ENCODE measurements around the gene SLK.

SLK gene

DNA sequence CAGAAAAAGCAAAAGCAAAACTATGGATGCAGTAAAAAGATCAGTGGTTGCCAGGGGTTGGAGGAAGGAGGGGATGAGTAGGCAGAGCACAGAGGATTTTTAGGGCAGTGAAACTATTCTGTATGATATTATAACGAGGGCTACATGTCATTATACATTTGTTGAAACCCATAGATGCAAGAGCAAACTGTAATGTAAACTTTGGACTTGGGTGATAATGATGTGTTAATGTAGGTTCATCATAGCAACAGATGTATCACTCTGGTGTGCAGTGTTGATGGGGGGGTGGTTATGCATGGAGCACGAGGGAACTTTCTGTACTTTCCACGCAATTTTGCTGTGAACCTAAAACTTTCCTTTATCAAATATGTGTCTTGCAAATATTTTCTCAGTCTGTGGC is 23.2 kb downstream of the SLK start:
- DNase-seq (ENCODE audit: low read depth), result no peak

- no peak for DNase-seq (ENCODE audit: low read depth)
Measured at GRCh38 chr10:103990531-103990930, 23.6 kb downstream of the SLK start.

DNA sequence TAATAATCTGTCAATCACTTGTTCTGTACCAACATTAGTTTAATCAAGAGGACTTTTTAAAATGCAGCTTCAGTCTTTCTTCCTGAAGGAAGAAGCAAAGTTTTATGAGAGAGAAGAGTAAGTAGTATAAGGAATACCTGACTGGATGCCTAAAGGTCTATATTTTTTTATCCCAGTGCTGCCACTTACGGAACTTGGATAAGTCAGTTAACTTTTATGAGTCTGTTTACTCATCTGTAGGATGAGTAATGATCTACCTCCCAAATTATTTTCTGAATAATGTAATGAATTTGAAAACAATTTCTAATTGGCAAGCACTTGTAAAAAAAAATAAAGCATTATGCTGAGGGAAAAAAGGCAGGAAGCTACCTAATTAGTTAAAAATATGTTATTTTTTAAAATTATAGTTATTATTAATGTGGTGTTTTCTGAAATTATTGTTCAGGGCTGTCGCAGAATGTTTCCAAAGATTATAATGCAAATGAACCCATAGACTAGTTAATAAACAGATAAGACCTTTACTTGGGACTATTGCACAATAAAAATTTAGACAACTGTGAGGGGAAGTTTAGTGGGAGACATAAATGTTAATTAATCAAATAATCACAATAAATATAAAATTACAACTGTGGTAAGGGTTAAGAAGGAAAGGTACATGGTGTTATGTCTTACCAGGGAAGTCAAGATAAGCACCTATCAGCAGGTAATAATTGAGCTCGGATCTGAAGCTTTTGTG is 24.6 kb downstream of the SLK start:
- DNase-seq (ENCODE audit: low read depth), result no peak

GRCh38 chr10:103995134-103995533 is 28.2 kb downstream of the SLK start:
- no peak for DNase-seq (ENCODE audit: low read depth)

DNA sequence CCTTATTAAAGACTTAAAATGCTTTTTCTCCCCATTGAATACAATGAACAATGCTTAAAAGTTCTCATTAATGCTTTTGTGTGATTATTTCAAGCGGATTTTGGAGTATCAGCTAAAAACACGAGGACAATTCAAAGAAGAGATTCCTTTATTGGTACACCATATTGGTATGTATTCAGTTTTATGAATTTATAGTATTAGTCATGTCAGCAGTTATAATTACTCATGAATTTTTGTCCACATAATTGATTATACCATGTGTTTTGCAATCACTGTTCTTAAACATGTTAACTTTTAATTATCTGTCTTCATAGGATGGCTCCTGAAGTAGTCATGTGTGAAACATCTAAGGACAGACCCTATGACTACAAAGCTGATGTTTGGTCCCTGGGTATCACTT is 31.9 kb downstream of the SLK start:
- DNase-seq (ENCODE audit: low read depth), result no peak

- DNase-seq (ENCODE audit: low read depth), result no peak
Measured at GRCh38 chr10:104002911-104003310, 36.0 kb downstream of the SLK start.

GRCh38 chr10:104005172-104005863 is 38.4 kb downstream of the SLK start:
- DNase-seq (ENCODE audit: low read depth), result no peak

- DNase-seq (ENCODE audit: low read depth), result no peak
Measured at GRCh38 chr10:104011904-104012303, 45.0 kb downstream of the SLK start.

GRCh38 chr10:104013489-104013888 is 46.5 kb downstream of the SLK start:
- DNase-seq (ENCODE audit: low read depth), result no peak

DNA sequence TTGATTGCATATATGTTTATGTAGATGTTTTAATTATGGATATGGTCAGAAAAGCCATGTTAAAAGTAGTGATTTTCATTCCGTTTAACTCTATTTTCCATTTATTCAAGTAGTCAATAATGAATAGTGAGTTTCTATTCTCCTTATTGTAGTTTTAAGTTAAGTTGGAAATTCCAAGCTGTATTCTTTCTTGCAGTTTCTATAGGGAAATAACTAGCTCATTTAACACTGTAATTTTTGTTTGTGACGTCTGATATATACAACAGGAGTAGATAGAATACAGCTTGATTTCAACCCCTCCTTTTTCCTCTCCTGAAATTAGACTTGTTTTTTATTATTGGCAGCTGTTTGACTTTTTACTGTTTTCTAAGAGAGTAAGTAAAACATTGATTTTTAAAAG is 47.2 kb downstream of the SLK start:
- no peak for DNase-seq (ENCODE audit: low read depth)

GRCh38 chr10:104016661-104017060 is 49.7 kb downstream of the SLK start:
- DNase-seq (ENCODE audit: low read depth), result no peak

DNA sequence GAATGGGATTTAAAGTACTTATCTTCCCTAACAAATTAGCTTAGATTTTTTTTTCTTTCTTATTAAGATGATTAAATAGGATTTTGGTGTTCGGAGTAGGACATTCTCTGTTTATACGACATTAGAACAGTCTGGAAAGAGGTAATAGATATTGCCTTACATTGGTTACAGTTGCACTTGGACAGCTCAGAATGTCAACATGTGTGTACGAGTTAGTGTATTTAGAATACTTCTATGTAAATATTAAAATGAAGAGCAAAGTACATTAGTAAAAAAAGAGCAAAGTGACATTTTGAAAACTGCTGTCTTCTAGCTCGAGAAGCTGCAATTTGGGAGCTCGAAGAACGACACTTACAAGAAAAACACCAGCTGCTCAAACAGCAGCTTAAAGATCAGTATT is 51.5 kb downstream of the SLK start:
- no peak for DNase-seq (ENCODE audit: low read depth)

DNA sequence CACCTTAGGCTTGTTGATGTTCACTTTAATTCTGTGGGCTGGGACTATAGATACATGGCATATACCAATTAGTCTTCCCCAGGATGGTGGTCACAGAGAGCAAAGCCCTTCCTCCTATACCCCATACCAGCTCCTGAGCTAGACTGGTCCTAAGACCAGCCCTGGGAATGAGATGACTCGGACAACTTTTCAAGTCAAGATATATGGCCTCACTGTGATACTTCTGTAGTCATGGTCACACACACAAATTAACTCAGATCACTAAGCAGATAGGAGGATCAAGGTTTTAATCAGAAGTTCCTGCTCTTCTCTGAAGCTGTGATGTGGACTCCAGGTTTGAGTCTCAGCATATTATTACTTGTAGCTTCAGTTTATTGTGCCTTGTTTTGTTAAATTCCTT is 53.1 kb downstream of the SLK start:
- DNase-seq (ENCODE audit: low read depth), result no peak

DNA sequence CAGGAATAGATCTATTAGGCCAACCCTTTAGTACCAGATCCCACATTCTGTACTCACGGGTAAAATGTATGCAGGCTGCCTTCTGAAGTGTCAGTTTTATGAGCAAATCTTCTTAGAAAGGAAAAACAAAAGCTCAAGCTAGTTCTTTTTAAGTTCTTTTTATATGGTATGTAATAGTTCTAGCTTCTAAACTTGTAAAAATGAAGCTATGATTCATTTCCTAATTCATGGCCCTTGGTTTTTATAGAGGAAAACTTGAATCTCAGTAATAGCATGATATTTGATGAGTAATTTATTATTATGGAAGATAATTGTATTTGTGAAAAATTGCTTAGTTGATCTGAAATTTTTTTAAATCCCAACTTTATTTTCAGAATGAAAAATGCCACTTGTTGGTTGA is 54.3 kb downstream of the SLK start:
- no peak for DNase-seq (ENCODE audit: low read depth)

DNA sequence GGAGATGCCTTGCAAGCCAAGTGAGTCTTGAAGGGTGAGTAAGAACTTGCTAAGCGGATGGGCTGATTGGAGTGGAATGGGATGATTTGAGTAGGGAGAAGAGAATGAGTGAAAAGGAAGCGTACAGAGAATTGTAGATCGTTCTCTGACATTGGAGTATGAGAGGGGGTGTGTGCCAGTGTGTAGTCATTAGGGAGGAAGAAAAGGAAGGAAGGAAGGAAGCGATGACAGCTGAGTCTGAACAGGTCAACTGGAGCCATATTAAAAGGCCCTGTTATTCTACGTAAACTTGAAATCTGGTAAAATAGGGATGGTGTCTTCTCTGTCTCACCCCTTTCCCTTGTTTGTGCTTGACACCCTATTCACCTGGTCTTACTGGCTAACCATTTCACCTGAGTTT is 55.1 kb downstream of the SLK start:
- DNase-seq (ENCODE audit: low read depth), result no peak

- DNase-seq (ENCODE audit: low read depth), result no peak
Measured at GRCh38 chr10:104025524-104025923, 58.6 kb downstream of the SLK start.

DNA sequence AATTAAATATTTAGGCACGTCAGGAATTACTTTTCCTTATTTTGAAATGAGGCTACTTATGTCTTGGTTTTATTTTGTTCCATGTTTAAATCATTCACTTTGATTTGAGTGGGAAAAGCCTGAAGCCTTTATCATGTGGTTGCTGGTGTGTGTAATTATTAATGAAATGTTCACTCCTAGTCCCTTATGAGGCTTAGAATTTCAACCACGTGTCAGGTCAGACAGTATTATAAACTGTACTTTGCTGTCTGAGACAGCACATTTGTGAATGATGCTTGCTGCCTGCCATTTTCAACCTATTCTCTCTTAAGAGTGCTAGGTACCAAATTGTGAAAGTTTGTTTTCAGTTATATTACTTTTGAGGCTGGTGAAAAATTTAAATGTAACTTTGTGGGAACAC is 59.8 kb downstream of the SLK start:
- no peak for DNase-seq (ENCODE audit: low read depth)

DNA sequence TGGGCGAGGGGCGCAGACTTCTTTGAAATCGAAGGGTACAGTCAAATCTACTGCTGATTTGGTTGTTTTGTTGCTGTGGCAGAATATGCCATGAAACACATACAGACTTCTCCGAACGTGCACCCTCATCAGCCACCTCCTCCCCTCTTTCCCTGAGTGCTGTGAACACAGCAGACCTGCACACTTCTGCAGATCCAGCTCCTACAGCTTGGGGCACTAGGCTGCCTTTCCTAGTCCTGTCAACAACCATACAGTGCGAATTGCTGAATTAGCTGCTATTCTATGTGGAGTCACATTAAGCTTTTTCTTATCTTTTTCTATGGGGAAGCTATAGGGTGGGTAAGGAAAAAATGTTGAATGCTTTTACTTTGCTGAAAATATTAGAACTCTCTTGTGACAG is 61.2 kb downstream of the SLK start:
- no peak for DNase-seq (ENCODE audit: low read depth)

DNA sequence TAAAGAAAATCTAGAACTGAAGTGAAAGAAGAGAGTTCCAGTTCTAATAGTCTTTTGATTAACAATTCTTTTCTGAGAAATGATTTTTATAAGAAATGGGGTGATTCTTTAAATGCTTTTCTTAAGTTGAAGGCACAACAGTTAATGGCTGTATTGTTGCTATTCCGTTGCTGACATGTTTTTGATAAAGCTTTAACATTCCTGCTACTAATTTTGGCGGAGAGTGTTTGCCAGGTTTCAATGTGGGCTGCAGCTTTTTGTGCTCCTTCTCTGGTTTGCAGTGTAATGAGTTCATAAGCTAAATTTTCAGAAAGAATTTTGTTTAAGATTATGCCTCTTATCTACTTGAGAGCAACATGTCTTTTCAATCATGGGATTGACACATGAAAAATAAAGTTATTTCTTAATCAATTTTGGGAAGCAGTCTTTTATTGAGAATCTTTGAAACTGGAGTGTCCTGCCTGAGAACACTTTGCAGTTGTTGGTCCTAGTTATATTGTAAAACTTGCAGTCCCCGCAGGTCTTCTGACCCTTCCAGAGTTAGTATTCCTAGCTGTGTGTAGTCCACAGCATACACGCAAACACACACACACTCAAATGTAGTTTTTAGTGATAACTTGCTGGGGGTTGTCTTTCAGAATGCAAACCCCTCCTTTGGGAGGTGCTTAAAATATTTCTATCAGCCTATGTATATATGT is 62.0 kb downstream of the SLK start:
- no peak for DNase-seq (ENCODE audit: low read depth)

- DNase-seq (ENCODE audit: low read depth), result no peak
Measured at GRCh38 chr10:104029521-104029860, 62.6 kb downstream of the SLK start.

DNA sequence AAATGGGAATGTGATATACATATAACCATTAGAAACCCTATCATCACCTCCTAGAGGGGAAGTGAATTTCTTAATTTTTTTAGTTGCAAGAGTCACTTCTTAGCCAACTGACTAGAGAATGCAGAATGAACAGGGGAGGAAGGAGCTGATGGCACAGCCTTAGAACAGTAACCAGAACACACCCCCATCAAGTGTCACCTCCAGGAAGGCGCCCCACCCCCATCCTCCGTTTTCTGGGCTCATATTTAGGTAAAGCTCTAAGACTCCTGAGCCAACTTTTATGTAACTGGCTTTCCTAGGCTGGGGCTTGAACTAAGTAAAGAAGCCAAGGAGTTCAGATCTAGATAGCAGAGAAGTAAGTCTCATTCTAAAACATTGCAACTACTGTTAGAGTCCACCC is 64.7 kb downstream of the SLK start:
- no peak for DNase-seq (ENCODE audit: low read depth)

DNA sequence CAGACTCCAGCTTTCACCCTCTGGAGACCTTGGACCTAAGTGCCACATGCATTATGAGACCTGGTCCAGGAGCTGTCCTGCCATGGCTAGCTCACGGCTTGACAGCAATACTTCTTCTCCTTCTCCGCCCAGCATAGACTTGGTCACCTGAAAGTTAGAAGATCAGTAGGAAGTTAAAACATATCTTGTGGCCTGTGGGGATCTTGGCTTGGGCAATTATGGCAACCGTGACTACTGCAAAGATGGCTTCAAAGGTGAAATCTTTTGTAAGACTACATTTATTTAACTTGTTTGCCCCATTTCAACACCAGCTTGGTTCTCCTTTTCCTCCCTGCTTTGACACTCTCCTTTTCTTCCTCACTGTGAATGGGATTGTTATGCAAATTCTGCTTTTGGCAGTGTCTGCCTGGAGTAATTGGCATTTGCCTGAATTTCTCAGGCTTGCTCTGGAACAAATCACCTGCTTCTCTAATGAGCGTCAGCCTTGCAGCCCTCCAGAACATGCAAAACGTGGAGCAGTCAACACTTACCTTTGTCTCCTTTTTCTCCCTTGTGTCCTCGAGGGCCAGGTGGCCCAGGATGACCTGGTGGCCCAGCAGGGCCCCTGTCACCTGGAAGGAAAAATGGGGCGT is 65.3 kb downstream of the SLK start:
- no peak for DNase-seq (ENCODE audit: low read depth)

- no peak for DNase-seq (ENCODE audit: low read depth)
Measured at GRCh38 chr10:104033401-104033930, 66.5 kb downstream of the SLK start.
